HG03520 (cell line): ENCODE measurements around the gene LMTK3.

Experiments used
- ATAC-seq: cut with Tn5 transposase; IDR thresholded peaks from one replicate; pipeline ENCODE4 v1.9.1; 2021; ENCODE audit warnings: mild to moderate bottlenecking, moderate library complexity; ENCODE audit not compliant: unreplicated experiment

The LMTK3 gene

DNA sequence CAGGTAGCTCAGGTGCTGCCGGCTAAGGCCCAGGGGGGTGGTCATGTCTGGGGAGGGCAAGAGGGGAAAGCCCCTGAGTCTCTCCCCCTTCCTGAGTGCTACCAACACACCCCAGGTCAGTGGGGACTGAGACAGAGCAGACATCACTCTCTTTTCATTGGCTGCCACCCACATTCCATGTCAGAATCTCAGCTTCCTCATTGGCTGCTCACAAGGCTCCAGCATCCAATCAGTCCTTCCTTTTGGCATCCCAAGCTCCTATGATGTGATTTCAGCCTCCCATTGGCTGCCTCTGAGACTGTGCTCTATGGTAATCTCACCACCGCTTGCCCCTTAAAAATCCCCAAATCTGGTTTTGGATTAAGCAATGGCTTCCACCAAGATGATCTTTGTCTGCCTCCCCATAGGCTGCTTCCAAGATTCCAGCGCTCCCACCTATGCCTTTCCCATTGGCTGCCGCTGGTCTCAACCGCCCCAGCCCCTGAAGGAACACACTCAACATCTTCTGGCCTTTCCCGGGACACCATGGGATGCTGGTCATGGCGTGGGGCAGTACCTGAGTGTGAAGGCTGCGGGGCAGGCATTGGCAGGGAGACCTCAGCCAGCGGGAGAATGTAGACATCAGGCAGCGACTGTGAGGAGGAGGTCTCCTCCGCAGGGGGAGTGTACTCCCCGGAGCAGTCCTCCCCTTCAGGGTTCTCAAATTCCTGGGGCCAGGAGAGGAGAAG lies 2.0 kb downstream of the LMTK3 start:
- ATAC-seq: no peak

DNA sequence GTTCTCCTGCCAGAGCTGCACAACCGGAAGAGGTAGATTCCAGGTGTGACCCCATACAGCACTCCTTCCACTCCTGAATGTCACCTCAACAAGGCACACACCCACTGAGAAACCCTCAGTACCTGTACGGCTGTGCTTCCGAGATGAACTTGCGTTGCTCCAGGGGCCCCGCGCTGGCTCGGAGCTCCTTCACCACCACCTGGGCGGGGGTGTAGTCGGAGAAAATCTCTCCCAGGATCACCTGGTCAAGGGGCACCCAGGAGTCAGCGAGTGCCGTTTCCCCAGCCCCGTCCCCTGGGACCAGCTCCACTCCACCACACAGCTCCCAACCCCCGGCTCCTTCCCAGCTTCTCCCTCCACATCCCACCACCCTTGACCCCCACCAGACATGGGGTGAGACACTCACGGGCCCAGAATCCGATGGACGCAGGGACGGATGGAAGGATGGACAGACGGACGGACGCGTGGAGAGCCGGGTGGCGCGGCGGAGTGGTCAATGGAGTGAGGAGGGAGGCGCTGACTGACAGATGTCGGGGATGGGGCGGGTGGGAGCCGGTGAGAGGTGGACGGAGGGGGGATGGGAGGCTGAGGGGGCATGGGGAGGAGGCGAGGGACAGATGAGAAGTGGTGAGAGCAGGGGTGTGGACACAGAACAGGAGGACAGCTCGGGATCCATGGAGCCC lies 2.8 kb downstream of the LMTK3 start:
- ATAC-seq: no peak

DNA sequence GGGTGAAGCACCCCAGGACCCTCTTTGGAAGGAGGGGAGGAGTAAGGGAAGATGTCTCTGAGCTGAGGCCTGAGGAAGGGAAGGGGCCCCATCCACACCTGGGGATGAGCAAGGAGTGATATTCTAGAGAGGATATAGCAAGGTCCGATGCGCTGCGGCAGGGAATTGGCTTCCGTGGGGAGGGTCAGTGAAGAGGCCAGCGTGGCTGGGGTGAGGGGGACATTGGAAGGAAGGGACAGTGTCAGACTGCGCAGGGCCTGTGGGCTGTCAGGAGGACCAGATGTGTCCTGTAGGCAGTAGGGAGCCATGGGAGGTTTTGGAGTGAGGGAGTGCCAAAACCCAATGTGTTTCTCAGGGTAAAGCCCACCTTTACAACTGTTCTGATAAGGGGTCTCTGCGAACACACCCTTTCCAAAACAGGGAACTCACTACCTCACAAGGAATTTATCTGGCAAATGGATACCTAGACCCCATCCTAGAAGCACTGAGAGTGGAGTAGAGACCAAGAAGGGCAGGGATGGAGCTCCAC lies 3.7 kb downstream of the LMTK3 start:
- no peak for ATAC-seq

DNA sequence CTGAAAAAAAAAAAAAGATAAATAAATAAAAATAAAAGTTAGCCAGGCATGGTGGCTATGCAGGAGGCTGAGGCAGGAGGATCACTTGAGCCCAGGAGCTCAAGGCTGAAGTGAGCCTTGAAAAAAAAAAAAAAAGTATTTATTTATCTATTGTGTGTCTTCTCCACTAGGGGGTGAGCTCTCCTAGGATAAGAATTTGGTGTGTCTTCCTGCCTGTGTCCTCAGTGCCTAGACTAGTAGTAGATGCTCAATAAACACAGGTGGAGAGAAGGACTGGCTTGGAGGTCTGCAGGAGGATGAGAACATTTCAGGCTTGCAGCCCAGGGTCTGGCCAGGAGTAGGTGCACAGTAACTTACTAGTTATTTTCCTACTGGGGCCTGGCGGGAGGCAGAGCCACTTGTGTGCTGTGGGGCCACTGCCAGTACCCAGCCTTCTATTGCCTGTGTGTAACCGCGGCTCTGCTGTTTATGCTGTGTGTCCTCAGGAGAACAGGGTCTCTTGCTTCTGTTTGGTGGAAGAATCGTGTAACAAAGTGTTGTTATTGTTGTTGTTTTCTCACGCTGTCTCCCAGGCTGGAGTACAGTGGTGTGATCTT lies 5.4 kb downstream of the LMTK3 start:
- no peak for ATAC-seq

DNA sequence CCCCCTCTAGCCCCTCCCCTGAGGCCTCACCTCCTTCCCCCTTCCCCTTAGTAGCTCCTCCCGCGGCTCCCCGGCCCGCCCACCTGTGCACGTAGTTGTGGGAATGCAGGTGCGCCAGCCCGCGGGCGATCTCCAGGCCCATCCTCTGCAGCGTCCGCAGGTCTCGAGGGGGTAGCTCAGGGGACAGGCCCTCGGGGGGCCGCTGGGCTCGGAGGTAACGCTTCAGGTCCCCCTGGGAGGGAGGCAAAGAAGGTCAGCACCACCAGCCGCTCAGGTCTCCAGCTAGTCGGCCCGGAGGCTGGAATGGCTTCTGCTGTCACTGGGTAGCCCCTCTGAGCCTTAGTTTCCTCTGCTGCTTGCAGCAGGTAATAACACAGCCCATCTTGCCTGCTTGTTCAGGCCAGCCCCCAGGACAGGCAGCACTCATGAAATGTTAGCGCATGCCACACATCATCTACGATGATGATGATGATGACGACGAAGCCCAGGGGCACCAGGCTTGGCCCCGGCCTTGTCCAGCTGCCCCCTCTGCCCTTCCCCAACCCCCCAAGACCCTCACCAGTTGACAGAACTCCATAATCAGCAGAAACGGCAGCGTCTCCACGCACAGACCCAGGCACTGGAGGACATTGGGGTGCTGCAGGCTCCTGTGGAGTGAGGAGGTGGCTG lies 9.2 kb downstream of the LMTK3 start:
- ATAC-seq: no peak

DNA sequence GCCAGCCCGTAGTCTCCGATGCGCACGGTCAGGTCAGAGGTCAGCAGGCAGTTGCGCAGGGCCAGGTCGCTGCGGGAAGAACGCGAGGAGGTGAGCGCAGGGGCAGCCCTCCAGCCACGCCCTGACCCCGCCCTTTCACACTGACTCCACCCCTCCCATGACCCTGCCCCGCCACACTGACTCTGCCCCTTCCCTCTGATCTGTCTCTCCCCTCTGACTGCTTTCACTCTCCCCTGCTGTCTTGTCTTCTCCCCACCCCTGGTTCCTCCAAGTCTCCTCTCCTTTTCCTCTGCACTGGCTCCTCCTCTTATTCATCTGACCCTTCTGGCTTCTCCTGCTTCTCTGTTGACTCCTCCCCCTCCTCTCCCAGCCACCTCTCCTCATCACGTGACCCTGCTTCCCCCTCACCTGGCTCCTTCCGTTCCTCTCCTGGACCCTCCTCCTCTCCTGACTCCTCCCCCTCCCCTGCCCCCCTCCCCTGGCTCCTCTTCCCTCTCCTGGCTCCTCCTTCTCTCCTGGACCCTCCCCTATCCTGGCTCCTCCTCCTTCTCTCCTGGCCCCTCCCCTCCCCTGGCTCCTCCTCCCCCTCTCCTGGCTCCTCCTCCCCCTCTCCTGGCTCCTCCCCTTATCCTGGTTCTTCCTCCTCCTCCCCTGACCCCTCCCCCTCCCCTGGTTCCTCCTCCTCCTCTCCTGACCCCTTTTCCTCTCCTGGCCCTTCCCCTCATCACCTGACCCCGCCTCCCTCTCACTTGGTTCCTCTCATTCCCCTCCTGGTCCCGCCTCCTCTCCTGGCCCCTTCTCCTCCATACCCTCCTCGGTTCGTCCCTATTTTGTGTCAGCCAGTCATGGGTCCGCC lies 9.9 kb downstream of the LMTK3 start:
- ATAC-seq: no peak

DNA sequence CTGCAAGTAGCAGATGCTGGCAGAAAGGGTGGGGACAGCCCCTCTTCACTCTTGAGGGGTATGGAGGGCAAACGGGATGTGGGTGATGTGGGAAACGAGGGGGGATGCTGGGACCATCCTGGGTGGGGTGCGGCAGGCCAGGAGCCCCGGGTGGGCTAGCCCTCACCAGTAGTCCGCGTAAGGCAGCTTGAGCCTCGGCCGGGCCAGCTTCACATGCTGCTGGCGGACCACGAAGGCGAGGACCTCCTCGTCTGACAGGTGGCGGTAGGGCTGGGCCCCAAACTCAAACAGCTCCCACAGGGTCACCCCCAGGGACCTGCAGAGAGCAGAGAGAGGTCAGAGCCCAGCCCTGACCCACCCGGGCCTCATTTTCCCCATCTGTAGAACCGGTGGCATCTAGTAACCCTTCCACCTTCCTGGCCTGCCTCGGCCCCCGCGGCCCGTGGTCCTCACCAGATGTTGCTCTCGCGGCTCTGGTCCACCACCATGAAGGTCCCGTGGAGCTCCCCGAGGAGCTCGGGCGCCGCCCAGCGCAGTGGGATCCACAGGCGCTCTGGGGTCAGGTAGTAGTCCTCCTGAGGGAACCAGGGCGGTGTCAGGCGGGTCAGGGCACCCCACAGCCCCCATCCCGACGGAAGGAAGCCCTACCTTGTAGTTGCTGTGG lies 10.7 kb downstream of the LMTK3 start:
- ATAC-seq: no peak

DNA sequence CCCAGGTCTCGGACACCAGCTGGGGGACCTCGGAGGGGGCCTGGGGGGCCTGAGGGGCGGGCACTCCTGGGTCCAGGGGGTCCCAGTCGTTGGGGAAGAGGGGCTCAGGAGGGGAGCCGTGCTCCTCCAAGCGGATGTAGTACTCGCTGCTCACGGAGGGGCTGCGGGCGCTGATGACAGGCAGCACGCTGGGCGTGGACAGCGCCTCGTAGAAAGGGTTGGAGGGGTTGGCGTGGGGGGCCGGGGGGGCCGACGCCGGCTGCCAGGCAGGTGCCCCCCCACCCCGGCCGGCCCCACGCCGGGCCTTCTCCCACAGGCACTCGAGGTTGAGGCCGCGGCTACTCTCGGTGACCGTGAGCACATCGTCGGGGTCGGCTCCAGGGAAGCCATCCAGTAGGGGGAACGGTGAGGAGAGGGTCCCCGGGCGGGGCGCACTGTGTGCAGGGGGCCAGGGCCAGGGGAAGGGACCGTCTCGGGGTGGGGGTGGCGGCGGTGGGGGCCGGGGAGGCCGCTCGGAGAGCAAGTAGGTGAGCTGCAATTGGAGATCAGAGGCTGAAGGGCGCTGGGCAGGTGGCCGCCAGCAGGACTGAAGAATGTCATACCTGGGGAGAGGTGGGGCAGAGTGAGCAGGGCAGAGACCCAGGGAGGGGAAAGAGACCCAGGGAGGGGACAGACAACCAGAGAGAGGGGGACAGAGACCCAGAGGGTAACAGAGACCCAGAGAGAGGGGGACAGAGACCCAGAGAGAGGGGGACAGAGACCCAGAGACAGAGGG lies 12.1 kb downstream of the LMTK3 start:
- ATAC-seq: no peak

DNA sequence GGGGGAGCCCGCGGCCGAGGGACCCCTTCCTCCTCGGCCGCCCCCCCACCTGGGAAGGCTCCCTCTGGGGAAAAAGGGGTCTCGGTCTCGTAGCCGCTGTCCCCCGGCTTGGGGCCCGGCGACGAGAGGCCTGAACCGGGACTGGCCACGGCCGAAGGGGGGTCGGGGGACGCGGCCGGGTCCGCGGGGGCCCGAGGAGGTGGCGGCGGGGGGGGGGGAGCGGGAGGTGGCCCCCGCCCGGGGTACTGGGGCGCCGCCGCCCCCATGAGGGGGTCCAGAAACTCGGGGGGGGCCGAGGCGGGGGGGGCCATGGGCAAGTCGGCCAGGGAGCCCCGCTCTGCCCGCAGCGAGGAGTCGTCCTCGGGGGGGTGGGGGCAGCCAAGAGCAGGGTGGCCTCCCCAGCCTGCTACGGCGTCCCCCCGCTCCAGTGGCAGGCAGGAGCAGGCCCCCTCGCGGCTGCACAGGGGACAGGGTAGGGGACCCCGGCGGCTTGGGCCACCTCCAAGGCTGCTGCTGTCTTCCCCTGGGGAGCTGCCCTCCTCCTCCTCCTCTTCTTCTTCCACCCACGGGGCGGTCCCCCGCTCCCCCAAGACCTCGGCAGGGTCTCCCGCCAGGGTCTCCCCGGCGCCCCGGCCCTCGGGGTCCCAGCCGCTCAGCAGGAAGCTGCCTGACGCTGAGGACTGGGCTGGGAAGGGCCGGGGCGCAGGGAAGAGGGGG lies 12.9 kb downstream of the LMTK3 start:
- no peak for ATAC-seq

DNA sequence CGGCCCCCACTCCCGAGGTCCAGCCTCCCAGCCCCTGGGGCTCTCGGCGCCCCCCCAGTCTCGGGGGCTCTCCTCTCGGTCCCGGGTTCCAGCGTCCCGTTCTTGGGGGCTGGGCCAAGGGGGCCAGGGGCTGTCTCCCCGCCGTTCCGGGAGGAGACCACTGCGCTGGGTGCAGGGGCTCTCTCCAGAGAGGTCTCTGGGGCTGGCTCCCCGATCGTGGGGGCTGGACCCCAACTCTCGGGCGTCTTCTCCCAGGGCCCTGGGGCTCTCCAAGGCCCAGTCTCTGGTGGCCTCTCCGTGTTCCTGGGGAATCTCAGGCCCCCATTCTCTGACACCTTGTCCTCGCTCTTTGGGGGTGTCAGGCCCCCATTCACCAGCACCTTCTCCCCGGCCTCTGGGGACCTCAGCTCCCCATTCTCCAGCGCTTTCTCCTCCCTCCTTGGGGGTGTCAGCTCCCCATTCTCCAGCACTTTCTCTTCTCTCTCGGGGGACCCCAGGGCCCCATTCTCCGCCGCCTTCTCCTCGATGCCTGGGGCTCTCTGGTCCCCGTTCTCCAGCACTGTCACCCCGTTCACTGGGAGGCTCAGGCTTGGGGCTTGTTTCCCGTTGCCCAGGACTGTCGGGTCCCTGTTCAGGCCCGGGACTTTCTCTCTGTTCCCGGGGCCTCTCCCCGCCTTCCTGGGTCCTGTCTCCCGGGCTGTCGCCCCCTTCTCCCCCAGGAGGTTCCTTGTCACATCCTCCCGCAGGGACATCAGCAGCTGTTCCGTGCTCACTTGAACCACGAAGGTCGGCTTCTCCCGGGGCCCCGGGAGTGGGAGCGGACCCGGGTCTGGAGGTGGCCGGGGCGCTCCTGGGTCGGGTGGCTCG lies 13.7 kb downstream of the LMTK3 start:
- no peak for ATAC-seq

DNA sequence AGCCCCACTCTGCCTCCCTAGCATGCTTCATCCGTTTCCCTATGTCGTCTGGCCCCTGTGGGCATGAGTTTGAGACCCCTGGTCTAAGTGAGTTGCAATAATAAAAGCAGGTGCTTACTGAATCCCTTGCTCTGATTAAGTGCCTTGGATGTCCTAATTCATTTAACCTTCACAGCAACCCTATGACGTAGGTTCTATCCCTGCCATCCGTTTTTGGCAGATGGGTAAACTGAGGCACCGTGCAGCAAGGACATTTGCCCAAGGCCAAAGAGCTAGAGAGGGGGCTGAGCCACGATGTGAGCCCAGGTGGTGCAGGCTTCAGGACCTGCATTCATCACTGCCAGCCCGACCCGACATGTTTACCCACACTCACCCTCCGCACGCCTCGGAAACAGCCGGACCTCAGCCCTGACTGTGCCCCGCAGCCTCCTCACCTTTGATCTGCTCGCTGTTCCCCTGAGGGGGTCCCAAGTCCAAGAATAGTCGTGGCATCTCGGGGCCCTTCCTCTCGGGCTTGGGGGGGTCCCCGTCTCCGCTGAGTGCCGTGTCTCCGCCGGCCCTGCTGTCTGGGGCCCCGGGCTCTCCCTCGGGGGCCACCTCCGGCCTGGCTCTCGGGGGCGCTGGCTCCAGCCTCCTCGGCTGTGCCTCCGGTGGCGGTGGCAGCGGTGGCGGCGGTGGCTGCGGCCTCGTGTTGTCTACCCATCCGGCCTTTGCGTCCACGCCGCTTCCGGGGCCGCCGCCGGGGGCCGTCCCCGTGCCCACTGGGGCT lies 14.5 kb downstream of the LMTK3 start:
- no peak for ATAC-seq

DNA sequence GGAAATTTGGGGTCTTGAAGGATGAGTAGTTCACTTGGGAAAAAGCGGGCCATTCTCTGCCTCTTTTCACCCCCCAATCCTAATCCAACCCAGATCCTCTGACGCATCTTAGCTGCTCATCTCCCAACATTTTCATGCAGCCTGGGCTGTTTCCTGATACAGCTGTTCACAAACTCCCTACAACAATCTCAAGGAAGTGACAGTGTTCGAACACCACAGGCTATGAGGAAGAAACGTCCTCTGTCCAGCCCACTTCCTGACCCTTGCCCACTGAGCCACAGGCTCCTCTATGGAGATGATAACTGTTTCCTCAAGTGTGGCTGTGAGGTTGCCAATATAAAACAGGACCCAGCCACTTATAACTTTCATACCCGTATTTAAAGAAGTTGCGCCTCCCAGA lies 16.2 kb downstream of the LMTK3 start:
- ATAC-seq: no peak

DNA sequence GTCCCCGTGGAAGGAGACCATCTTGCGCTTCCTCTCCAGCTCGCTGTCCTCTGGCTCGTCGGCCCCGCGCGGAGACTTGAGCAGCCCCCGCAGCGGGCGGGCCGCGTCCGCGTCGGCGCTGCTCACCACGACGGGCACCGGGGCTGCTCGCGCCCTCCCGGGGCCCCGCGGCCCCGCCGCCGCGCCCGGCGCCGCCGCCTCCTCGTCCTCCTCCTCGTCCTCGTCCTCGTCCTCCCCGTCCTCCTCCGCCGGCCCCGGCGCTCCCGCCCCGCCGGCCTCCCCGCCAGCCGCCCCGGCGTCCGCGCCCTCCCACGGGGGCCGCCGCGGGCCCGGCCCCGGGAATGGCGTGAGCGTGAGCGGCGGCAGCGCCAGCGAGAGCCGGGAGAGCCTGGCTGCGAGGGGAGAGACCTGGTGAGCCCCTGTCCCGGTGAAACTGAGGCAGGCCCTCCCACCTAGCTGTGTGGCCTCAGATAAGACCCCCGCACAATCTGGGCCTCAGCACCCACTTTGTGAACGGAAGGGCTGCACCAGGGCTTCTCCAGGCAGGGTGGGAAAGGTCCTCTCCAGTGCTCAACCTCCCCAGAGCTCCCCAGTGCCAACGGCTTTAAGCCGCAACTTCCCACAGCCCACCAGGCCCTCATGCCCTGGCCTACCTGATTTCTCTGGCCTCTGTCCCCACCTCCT lies 17.8 kb downstream of the LMTK3 start:
- no peak for ATAC-seq

DNA sequence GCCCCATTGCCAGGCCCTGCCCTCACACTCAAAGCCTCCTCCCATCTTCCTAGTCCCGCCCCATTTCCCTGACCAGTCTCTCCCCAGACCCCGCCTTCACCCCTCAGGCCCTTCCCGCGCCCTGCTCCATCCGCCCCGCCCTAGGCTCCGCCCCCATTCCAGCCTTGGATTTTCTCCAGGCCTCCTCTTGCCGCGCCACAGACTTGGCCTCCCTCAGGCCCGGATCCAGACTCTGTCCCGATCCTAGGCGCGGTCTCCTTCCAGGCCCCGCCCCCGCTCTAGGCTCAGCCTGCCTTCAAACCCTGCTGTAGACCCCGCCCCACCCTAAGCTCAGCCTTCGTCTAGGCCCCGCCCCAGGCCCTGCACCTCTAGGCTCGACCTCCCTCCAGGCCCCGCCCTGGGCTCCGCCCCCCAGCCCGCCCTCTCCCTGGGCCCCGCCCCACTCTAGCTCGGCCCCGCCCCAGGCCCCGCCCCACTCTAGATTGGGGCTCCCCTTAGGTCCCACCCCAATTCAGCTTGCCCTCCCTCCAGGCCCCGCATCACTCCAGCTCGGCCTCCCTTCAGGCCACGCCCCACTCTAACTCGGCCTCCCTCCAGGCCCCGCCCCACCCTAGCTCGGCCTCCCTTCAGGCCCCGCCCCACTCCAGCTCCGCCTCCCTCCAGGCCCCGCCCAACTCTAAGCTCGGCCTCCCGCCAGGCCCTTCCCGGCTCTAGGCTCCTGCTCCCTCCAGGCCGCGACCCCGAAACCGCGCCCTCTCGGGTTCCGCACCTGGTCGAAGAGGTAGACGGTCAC lies 18.5 kb downstream of the LMTK3 start:
- peak; percentile 48 for ATAC-seq

DNA sequence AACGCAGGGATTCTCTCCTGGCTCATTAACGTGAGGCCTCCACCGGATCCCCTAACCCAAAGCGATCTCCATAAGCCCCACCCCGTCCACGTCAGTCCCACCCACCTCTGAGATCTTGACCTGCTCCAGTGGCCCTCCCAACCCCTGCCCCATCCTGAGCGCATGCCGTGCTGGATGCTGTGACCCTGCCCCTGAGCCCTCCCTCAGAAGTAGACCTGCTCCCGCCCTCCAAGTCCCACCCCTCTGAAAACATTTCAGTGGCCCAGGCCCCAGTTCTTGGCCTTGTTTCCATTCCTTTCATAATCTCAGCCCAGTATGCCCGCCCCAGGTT lies 19.9 kb downstream of the LMTK3 start:
- no peak for ATAC-seq
